ENCODE results near the gene ULK1.
"Not testable (repeated sequence)": the region's sequence is repeated elsewhere in the genome, so short reads cannot be mapped to it uniquely, and the experiment has no call there.

The ULK1 gene

GRCh38 chr12:131864469-131864868 lies 30.0 kb upstream of the ULK1 start:
- in situ Hi-C loops (cut with HindIII; ENCODE audit: low pct_unique_long_range_greater_than_20kb, low sequenced_read_pairs): no loop called here
- no peak for DNase-seq (ENCODE audit: low read depth in 1 of 2, low spot score in 1 of 2)
- TF ChIP-seq JUND (IDR thresholded peaks at IDR 0.05; ENCODE audit: low read depth): no peak

- DNase-seq (ENCODE audit: low read depth in 1 of 2, low spot score in 1 of 2): no peak
- in situ Hi-C loops (cut with HindIII; ENCODE audit: low pct_unique_long_range_greater_than_20kb, low sequenced_read_pairs): no loop called here
- no peak for TF ChIP-seq JUND (IDR thresholded peaks at IDR 0.05; ENCODE audit: low read depth)
Measured at GRCh38 chr12:131865180-131865875, 29.1 kb upstream of the ULK1 start.

GRCh38 chr12:131867471-131867870 lies 27.0 kb upstream of the ULK1 start:
- DNase-seq (ENCODE audit: low read depth in 1 of 2, low spot score in 1 of 2): no peak
- TF ChIP-seq JUND (IDR thresholded peaks at IDR 0.05; ENCODE audit: low read depth): no peak
- in situ Hi-C loops (cut with HindIII; ENCODE audit: low pct_unique_long_range_greater_than_20kb, low sequenced_read_pairs): no loop called here

GRCh38 chr12:131867891-131868675 lies 26.3 kb upstream of the ULK1 start:
- no peak for DNase-seq (ENCODE audit: low read depth in 1 of 2, low spot score in 1 of 2)
- no peak for TF ChIP-seq JUND (IDR thresholded peaks at IDR 0.05; ENCODE audit: low read depth)
- in situ Hi-C loops (cut with HindIII; ENCODE audit: low pct_unique_long_range_greater_than_20kb, low sequenced_read_pairs): no loop called here

GRCh38 chr12:131869871-131870418 lies 24.5 kb upstream of the ULK1 start:
- DNase-seq (ENCODE audit: low read depth in 1 of 2, low spot score in 1 of 2): peak; percentile 77 to 79
- no peak; the same call in 1 of the 2 replicates for TF ChIP-seq JUND (IDR thresholded peaks at IDR 0.05; ENCODE audit: low read depth)
- in situ Hi-C loops (cut with HindIII; ENCODE audit: low pct_unique_long_range_greater_than_20kb, low sequenced_read_pairs): no loop called here

- DNase-seq (ENCODE audit: low read depth in 1 of 2, low spot score in 1 of 2): no peak
- no peak for TF ChIP-seq JUND (IDR thresholded peaks at IDR 0.05; ENCODE audit: low read depth)
- in situ Hi-C loops (cut with HindIII; ENCODE audit: low pct_unique_long_range_greater_than_20kb, low sequenced_read_pairs): no loop called here
Measured at GRCh38 chr12:131871677-131872076, 22.7 kb upstream of the ULK1 start.

GRCh38 chr12:131872154-131873051 lies 22.0 kb upstream of the ULK1 start:
- DNase-seq (ENCODE audit: low read depth in 1 of 2, low spot score in 1 of 2): peak; percentile 90 to 98
- peak; percentile 68 for TF ChIP-seq JUND (IDR thresholded peaks at IDR 0.05; ENCODE audit: low read depth)
- in situ Hi-C loops (cut with HindIII; ENCODE audit: low pct_unique_long_range_greater_than_20kb, low sequenced_read_pairs): no loop called here

- DNase-seq (ENCODE audit: low read depth in 1 of 2, low spot score in 1 of 2): no peak
- in situ Hi-C loops (cut with HindIII; ENCODE audit: low pct_unique_long_range_greater_than_20kb, low sequenced_read_pairs): no loop called here
- no peak for TF ChIP-seq JUND (IDR thresholded peaks at IDR 0.05; ENCODE audit: low read depth)
Measured at GRCh38 chr12:131873293-131873692, 21.1 kb upstream of the ULK1 start.

- DNase-seq (ENCODE audit: low read depth in 1 of 2, low spot score in 1 of 2); in situ Hi-C loops (cut with HindIII; ENCODE audit: low pct_unique_long_range_greater_than_20kb, low sequenced_read_pairs): not testable (repeated sequence)
Measured at GRCh38 chr12:131874972-131875371, 19.4 kb upstream of the ULK1 start.

- DNase-seq (ENCODE audit: low read depth in 1 of 2, low spot score in 1 of 2); in situ Hi-C loops (cut with HindIII; ENCODE audit: low pct_unique_long_range_greater_than_20kb, low sequenced_read_pairs): not testable (repeated sequence)
Measured at GRCh38 chr12:131877216-131877615, 17.2 kb upstream of the ULK1 start.

GRCh38 chr12:131878436-131878835 lies 16.0 kb upstream of the ULK1 start:
- DNase-seq (ENCODE audit: low read depth in 1 of 2, low spot score in 1 of 2); in situ Hi-C loops (cut with HindIII; ENCODE audit: low pct_unique_long_range_greater_than_20kb, low sequenced_read_pairs): not testable (repeated sequence)

- no peak for TF ChIP-seq JUND (IDR thresholded peaks at IDR 0.05; ENCODE audit: low read depth)
- in situ Hi-C loops (cut with HindIII; ENCODE audit: low pct_unique_long_range_greater_than_20kb, low sequenced_read_pairs): no loop called here
- DNase-seq (ENCODE audit: low read depth in 1 of 2, low spot score in 1 of 2): no peak
Measured at GRCh38 chr12:131882804-131883520, 11.5 kb upstream of the ULK1 start.

Measured in T47D (cell line).